Esophagus squamous epithelium (tissue), 4 donors: ENCODE data around the gene PIK3CB.

Experiments used
- POLR2A ChIP-seq, 4 donors: fragments of 450-650 bp; IDR thresholded peaks; one replicate each; pipeline ENCODE4 v1.6.1; 2017; ENCODE audit warnings: antibody characterized with exemption in 4 of 4, mild to moderate bottlenecking in 4 of 4, moderate library complexity in 3 of 4
- TF ChIP-seq, protein P1 (sequence below), 6 experiments: fragments of 450-650 bp in 4 of 6; fragments of 200-600 bp in 2 of 6; sonication (generic) in 2 of 6; IDR thresholded peaks; one replicate each; pipeline ENCODE4 v1.5.1; 2016 to 2019; ENCODE audit warnings: antibody characterized with exemption in 6 of 6, mild to moderate bottlenecking in 4 of 6, moderate library complexity in 4 of 6

DNA sequence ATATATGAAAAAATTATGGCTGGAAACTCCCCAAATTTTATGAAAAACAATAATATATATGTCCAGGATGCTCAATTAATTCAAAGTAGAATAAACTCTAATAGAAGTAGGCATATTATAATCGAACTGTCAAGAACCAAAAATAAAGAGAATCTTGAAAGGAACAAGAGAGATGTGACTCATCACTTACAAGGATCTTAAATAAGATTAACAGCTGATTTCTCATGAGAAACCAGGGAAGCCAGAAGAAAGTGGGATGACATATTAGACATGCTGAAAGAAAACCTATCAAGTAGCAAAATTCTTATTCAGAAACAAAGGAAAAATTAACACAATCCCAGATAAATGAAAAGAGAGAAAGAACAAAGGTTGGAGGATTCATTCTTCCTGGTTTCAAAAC lies 159.3 kb downstream of the PIK3CB start:
- no peak for TF ChIP-seq POLR2A (IDR thresholded peaks at IDR 0.05)
- TF ChIP-seq, protein P1, sequence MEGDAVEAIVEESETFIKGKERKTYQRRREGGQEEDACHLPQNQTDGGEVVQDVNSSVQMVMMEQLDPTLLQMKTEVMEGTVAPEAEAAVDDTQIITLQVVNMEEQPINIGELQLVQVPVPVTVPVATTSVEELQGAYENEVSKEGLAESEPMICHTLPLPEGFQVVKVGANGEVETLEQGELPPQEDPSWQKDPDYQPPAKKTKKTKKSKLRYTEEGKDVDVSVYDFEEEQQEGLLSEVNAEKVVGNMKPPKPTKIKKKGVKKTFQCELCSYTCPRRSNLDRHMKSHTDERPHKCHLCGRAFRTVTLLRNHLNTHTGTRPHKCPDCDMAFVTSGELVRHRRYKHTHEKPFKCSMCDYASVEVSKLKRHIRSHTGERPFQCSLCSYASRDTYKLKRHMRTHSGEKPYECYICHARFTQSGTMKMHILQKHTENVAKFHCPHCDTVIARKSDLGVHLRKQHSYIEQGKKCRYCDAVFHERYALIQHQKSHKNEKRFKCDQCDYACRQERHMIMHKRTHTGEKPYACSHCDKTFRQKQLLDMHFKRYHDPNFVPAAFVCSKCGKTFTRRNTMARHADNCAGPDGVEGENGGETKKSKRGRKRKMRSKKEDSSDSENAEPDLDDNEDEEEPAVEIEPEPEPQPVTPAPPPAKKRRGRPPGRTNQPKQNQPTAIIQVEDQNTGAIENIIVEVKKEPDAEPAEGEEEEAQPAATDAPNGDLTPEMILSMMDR (IDR thresholded peaks at IDR 0.05): no peak
